Uterus (tissue), 4 donors: Measurements from ENCODE around the gene CEP89. TPM values are rescaled to one million over a fixed set of nuclear protein-coding genes. Genes with fewer than 3 reads are reported as not detected.

ENCODE experiments used
- DNase-seq, 2 donors: peaks; one replicate each; pipeline ENCODE4 v3.0.0-alpha.2; 2019 to 2020
- H3K27ac ChIP-seq, 2 donors: fragments of 200-600 bp; sonication (generic); 1 replicate in 1 of 2; 2 replicates in 1 of 2; pipeline ENCODE4 v1.5.1; 2016 to 2018
- H3K27me3 ChIP-seq, 2 donors: fragments of 200-600 bp; sonication (generic); one replicate each; pipeline ENCODE4 v1.5.1; 2018 to 2019; ENCODE audit warnings: control low read depth in 1 of 2
- H3K36me3 ChIP-seq, 2 donors: fragments of 200-600 bp; sonication (generic); one replicate each; pipeline ENCODE4 v1.5.1; 2019; ENCODE audit warnings: control low read depth in 1 of 2
- H3K4me1 ChIP-seq, 2 donors: fragments of 200-600 bp; sonication (generic); one replicate each; pipeline ENCODE4 v1.5.1; 2018 to 2019; ENCODE audit warnings: control low read depth in 1 of 2
- H3K4me3 ChIP-seq, 2 donors: fragments of 200-600 bp; sonication (generic); 1 replicate in 1 of 2; 2 replicates in 1 of 2; pipeline ENCODE4 v1.5.1; 2018 to 2019; ENCODE audit warnings: mild to moderate bottlenecking in 1 of 2
- H3K9me3 ChIP-seq, 2 donors: fragments of 200-600 bp; sonication (generic); one replicate each; pipeline ENCODE4 v1.5.1; 2019; ENCODE audit warnings: control low read depth in 1 of 2
- POLR2A ChIP-seq, 2 donors: fragments of 450-650 bp; IDR thresholded peaks; one replicate each; pipeline ENCODE4 v1.6.1; 2016; ENCODE audit warnings: antibody characterized with exemption in 2 of 2, mild to moderate bottlenecking in 1 of 2, moderate library complexity in 1 of 2
- intact Hi-C: fragments of 100-400 bp; cut with DNase I; formaldehyde crosslinking; loops from one replicate; pipeline ENCODE4 v1.15.1; 2023; ENCODE audit warnings: low total_unique reads
- total RNA-seq, 4 donors: library from RNA; depleted of rRNA in 3 of 4; stranded (reverse); fragments of >200 nt in 3 of 4; gene quantifications; one replicate each; pipeline versions ENCODE4 v1.1.0 to v1.2.4, GENCODE V29; 2014 to 2023
- TF ChIP-seq, protein P1 (sequence below), 4 experiments: fragments of 200-600 bp in 2 of 4; fragments of 450-650 bp in 2 of 4; sonication (generic) in 2 of 4; IDR thresholded peaks; one replicate each; pipeline ENCODE4 v1.5.1; 2016 to 2019; ENCODE audit warnings: antibody characterized with exemption in 4 of 4, mild to moderate bottlenecking in 2 of 4, moderate library complexity in 1 of 4
- donor health status: DM: yes; HTN: yes; CAD: no.

Gene CEP89
- total RNA-seq, 4 donors from 2014 or later: 5.1 to 29.2 (median 10.6) TPM

DNA sequence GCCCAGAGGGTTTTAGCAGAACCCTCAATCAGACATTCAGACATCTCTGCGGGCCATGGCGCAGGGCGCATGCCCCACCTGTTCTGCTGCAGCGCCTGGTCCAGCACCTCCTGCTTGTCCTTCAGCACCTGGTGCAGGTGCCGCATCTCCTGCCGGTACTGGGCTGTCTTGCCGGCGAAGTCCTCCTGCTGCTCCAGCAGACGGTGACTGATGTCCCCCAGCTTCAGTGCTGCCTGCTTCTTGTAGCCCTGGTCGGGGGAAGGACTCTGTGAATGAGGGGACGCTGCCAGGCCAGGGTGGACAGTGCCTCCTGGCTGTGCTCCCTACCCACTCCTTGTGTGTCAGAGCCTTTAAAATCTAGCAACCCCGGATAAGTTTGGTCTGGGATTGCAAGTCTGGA lies 90.0 kb downstream of the CEP89 start:
- no peak for DNase-seq
- TF ChIP-seq POLR2A (IDR thresholded peaks at IDR 0.05): no peak
- TF ChIP-seq, protein P1, sequence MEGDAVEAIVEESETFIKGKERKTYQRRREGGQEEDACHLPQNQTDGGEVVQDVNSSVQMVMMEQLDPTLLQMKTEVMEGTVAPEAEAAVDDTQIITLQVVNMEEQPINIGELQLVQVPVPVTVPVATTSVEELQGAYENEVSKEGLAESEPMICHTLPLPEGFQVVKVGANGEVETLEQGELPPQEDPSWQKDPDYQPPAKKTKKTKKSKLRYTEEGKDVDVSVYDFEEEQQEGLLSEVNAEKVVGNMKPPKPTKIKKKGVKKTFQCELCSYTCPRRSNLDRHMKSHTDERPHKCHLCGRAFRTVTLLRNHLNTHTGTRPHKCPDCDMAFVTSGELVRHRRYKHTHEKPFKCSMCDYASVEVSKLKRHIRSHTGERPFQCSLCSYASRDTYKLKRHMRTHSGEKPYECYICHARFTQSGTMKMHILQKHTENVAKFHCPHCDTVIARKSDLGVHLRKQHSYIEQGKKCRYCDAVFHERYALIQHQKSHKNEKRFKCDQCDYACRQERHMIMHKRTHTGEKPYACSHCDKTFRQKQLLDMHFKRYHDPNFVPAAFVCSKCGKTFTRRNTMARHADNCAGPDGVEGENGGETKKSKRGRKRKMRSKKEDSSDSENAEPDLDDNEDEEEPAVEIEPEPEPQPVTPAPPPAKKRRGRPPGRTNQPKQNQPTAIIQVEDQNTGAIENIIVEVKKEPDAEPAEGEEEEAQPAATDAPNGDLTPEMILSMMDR (IDR thresholded peaks at IDR 0.05): no peak
- Histone ChIP-seq H3K9me3 (no peaks in the 10 kb centered on the region), H3K27me3 (no peaks in the 10 kb centered on the region), H3K4me1 (no peaks in the 10 kb centered on the region), H3K36me3 (no peaks in the 10 kb centered on the region), H3K4me3 (no peak overlapping the region), H3K27ac (no peak overlapping the region)
- intact Hi-C loops: no loop called here

GRCh38 chr19:32880622-32881021 lies 91.1 kb downstream of the CEP89 start:
- no peaks in the 10 kb centered on the region for H3K27me3 ChIP-seq
- H3K4me1 ChIP-seq: no peaks in the 10 kb centered on the region
- H3K9me3 ChIP-seq: no peaks in the 10 kb centered on the region
- H3K27ac ChIP-seq: no peak overlapping the region
- H3K4me3 ChIP-seq: no peak overlapping the region
- no peaks in the 10 kb centered on the region for H3K36me3 ChIP-seq
- TF ChIP-seq POLR2A (IDR thresholded peaks at IDR 0.05): no peak
- TF ChIP-seq, protein P1 (IDR thresholded peaks at IDR 0.05): no peak
- intact Hi-C loops: no loop called here
- no peak for DNase-seq

- TF ChIP-seq POLR2A (IDR thresholded peaks at IDR 0.05): no peak
- TF ChIP-seq, protein P1 (IDR thresholded peaks at IDR 0.05): no peak
Observed at GRCh38 chr19:32879741-32880140, 92.0 kb downstream of the CEP89 start.

GRCh38 chr19:32878988-32879387 lies 92.8 kb downstream of the CEP89 start:
- Histone ChIP-seq H3K4me3 (no peak overlapping the region), H3K9me3 (no peaks in the 10 kb centered on the region), H3K27me3 (no peaks in the 10 kb centered on the region), H3K36me3 (no peaks in the 10 kb centered on the region), H3K4me1 (no peaks in the 10 kb centered on the region), H3K27ac (no peak overlapping the region)
- intact Hi-C loops: no loop called here
- DNase-seq: no peak
- TF ChIP-seq, protein P1 (IDR thresholded peaks at IDR 0.05): no peak
- TF ChIP-seq POLR2A (IDR thresholded peaks at IDR 0.05): no peak

More at GRCh38 chr19:32879741-32880140, 92.0 kb downstream of the CEP89 start:
- no peaks in the 10 kb centered on the region for H3K9me3 ChIP-seq
- H3K36me3 ChIP-seq: no peaks in the 10 kb centered on the region
- H3K27ac ChIP-seq: no peak overlapping the region
- DNase-seq: no peak
- no peaks in the 10 kb centered on the region for H3K27me3 ChIP-seq
- intact Hi-C loops: no loop called here
- H3K4me3 ChIP-seq: no peak overlapping the region
- H3K4me1 ChIP-seq: no peaks in the 10 kb centered on the region

DNA sequence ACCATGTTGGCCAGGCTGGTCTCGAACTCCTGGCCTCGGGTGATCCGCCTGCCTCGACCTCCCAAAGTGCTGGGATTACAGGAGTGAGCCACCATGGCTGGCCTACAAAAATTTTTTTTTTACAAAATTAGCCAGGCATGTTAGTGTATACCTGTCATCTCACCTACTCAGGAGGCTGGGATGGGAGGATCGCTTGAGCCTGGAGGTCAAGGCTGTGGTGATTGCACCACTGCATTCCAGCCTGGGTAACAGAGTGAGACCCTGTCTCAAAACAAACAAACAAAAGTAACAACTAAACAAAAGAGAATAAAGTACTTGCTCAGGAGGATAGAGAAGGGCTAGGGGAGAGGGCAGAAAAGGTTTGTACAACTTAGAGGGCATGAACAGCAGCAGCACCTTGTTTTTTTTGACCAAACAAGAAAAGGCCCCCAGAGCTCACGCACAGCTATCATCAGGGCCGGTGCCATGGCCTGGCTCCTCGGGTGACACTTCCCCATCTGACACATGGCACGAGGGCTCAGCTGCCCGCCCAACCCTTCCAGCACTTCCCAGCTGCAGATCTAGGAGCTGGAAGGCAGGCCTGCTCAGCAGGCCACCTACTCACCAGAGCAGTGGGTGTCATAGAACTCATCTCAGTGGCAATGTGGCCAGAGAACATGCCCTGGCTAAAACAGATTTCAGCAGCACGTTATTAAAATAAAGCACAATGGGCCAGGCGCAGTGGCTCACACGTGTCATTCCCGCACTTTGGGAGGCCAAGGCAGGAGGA lies 93.6 kb downstream of the CEP89 start:
- H3K27me3 ChIP-seq: no peaks in the 10 kb centered on the region
- intact Hi-C loops: no loop called here
- no peak overlapping the region for H3K4me3 ChIP-seq
- H3K36me3 ChIP-seq: no peaks in the 10 kb centered on the region
- H3K4me1 ChIP-seq: no peaks in the 10 kb centered on the region
- TF ChIP-seq, protein P1 (IDR thresholded peaks at IDR 0.05): no peak
- TF ChIP-seq POLR2A (IDR thresholded peaks at IDR 0.05): no peak
- H3K27ac ChIP-seq: no peak overlapping the region
- no peaks in the 10 kb centered on the region for H3K9me3 ChIP-seq
- no peak for DNase-seq
